Stimulated activated CD4-positive, alpha-beta T cell treated with anti-CD3 and anti-CD28 coated beads, Interleukin-12 subunit alpha, Interleukin-12 subunit beta, amount 100 ng/mL, for 24 hours (primary cell): ENCODE data around the gene ST8SIA2.

Experiments
- DNase-seq, 2 experiments: peaks; one replicate each; pipeline ENCODE4 v3.0.0-alpha.2; 2020; ENCODE audit warnings: low read depth in 2 of 2

Gene ST8SIA2

DNA sequence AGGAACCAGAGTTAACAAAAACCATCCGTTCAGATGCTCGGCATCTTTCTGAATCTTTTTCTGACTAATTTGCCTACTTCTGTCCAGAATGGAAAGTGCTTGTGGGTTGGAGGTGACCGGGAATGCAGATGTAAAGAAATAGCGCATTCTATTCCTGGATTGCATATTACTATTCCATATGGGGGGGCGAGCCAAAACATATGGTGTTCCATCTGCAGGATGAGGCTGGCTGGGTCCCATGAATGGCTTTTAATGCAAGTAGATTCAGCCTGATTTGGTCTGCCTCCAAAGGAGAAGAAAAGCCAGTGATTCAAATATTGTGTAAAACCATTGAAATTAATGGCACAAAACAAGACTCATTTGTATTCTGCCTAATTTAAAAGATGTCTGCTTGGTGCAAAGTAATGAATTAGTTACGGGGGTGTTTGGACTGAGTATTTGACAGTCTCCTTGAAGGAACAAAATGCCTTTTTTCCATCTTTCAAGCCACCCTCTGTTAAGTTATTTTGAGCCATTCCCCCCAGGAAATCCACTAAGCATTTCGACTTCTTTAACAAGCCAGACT lies 99.0 kb downstream of the ST8SIA2 start:
- DNase-seq: no peak

DNA sequence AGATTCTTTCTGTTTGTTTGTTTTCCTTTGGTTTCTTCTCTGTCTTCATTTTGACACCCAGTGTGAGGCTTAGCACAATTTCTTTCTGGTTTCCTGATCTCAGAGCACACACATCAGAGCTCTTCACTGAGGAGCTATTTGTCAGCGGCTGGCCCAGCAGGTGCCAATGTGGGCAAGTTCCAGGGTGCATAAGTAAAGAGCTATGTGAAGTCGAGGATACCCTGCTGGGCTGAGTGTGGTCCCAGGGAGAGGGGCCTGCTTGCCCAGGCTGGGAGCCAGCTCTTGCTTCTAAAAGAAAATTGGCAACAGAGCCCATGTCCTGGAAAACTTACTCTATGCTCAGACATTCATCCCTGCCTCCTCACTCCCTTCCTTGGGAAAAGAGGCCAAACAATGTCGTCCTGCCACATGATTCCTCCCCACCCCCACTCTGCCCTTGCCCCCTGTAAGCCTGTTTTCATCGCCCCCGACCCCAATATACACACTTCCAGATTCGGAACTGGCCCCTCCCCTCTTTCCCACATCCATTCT lies 101.2 kb downstream of the ST8SIA2 start:
- no peak for DNase-seq

GRCh38 chr15:92495446-92495845 lies 101.8 kb downstream of the ST8SIA2 start:
- DNase-seq: no peak

DNA sequence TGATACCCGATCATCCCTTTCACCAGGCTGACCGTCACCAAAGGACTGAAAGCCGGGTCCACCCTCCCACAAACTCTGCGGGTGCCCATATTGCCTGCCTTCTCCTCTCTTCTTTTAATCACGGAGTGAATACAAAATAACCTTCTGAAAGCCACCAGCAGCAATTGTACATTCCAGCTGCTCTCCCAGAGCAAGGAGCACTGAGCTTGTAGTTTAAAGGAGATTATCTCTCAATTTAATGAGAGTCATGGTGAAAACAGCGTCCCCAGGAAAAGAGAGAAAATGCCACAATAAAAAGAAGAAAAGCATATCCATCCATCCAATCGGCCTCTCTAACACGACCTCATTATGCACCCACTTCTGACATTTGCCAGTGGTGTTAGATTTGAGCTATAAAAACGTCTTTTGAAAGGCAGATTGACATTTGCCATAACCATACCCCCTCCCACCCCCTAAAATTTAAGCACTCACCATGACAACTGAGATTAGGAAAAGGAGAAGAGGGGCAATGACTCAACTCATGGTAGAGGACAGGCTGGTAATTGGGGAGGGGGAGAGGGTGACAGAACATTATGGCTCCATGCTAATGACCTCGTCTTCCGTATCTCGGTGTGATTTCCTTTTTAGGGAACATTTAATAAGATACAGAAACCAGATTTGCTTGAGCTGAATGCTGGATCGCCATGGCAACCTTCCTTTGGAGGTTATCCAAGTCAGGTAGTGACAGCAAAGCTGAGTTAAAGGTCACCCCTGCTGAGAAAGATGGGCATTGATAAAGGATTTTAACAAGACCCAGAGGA lies 106.2 kb downstream of the ST8SIA2 start:
- no peak for DNase-seq

DNA sequence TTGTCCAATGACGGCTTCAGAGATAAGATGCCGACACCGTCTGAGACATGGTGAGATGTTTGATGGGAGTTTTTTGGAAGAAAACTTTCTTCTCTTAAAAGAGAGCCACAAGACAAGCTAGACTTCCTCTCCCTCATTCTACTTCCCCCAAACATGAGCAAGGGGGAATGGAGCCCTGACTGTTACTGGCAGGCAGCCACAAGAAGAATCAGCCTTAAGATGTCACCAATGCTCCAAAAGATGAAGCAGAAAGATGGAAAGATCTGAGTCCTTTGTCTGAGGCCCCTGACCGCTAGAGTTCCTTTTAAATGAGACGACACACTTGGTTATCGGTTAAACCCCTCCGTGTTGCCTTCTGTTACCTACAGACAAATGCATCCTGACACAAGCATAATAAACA lies 108.7 kb downstream of the ST8SIA2 start:
- no peak for DNase-seq

DNA sequence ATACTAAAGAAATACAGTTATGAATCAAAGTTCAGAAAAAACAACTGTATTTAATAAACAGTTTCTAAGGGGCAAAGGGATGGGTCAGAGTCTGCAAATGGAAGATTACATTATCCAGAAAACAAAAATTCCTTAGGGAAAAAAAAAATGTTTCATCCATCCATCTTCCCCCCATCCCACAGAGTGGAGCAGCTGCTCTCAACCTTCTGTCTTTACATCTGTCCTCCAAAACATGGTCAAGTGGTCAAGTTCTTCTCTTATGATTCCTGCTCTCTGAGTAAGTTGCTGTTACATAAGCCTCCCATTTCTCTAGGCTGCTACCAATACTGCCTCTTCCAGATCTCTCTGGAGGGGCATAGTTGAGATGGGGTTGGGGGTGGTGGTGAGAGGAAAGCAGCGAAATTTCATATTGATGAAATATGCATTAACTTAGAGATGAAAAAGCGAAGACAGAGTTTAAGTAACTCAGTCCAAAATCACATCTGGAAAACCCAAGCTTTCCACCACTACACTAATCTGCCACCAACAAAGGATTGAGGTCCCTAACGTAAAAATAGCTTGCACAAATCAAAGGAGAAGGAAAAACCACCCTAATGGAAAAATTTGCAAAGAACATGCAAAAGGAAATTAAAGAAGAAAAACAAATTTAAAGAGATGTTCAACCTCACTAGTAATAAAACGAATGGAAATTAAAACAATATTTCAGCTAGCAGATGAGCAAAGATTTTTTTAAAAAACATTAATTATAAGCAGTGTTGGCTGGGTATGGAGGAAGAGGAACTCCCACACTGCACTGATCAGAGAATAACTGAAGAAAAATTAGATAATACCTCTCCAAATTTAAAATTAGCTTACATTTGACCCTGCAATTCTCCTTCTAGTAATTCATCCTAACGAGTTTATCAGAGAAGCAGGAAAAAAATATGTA lies 109.5 kb downstream of the ST8SIA2 start:
- DNase-seq: no peak

DNA sequence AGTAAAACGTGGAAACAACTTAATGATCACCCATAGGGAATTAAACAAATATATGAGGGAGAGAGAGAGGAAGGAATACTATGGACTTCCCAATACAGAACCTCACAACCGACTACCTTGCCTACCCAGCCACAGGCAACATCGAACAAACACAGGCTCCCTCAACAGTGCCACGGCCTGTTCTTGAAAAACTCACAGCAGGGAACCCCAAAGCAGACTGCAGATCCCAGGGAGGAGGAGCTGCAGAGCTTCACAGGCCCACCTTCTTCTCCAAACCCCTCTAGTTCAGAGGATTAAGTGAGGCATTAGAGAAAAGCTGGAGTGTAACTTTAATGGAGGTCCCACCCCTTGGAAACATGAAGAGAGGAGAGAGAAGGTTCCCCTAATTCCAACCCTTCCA lies 110.2 kb downstream of the ST8SIA2 start:
- no peak for DNase-seq

DNA sequence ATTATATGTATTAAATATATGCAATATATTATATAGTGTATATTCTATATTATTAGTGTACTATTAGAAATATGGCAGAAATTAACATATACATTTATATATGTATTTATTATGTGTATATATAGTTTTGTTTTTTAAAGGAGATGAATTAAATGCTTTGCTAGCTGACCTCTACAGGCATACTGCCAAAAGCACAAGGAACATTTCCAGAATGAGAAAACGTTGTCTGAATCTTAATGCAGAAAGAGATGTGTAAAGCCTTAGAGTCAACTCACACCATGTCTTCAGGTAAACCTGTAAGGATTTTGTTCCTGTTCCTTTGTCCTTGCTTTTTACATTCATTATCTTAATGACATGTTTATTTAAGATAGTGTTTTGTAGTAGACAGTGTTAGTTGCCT lies 111.9 kb downstream of the ST8SIA2 start:
- DNase-seq: no peak

GRCh38 chr15:92506506-92506905 lies 112.8 kb downstream of the ST8SIA2 start:
- DNase-seq: no peak

- no peak for DNase-seq
Observed at GRCh38 chr15:92510163-92510882, 116.6 kb downstream of the ST8SIA2 start.
